HuH-7 (cell line): ENCODE results near the gene TDRD1.

Experiments
- DNase-seq: peaks from one replicate; pipeline ENCODE4 v3.0.0; 2011; ENCODE audit warnings: low spot score

Gene TDRD1

GRCh38 chr10:114234132-114234531 is 55.0 kb downstream of the TDRD1 start:
- no peak for DNase-seq

GRCh38 chr10:114239117-114239993 is 60.2 kb downstream of the TDRD1 start, which contains the start of gene VWA2:
Gene VWA2, plus strand, starts transcription at chr10:114239254. Its CDS starts 9,460 bp downstream, at chr10:114248714.
- no peak for DNase-seq

GRCh38 chr10:114239994-114240345 is 60.8 kb downstream of the TDRD1 start:
- no peak for DNase-seq

GRCh38 chr10:114242235-114242634 is 63.1 kb downstream of the TDRD1 start:
- no peak for DNase-seq

- DNase-seq: no peak
Measured at GRCh38 chr10:114243661-114244060, 64.5 kb downstream of the TDRD1 start.

GRCh38 chr10:114244126-114244525 is 65.0 kb downstream of the TDRD1 start:
- no peak for DNase-seq

GRCh38 chr10:114245121-114245791 is 66.1 kb downstream of the TDRD1 start:
- no peak for DNase-seq

GRCh38 chr10:114246679-114247305 is 67.6 kb downstream of the TDRD1 start:
- no peak for DNase-seq

GRCh38 chr10:114250236-114250635 is 71.1 kb downstream of the TDRD1 start:
- no peak for DNase-seq

- no peak for DNase-seq
Measured at GRCh38 chr10:114250716-114251115, 71.6 kb downstream of the TDRD1 start.

- no peak for DNase-seq
Measured at GRCh38 chr10:114252092-114252491, 72.9 kb downstream of the TDRD1 start.

- no peak for DNase-seq
Measured at GRCh38 chr10:114252883-114253282, 73.7 kb downstream of the TDRD1 start.

GRCh38 chr10:114255227-114255626 is 76.1 kb downstream of the TDRD1 start:
- no peak for DNase-seq

GRCh38 chr10:114256008-114256765 is 77.0 kb downstream of the TDRD1 start:
- no peak for DNase-seq

- no peak for DNase-seq
Measured at GRCh38 chr10:114256822-114257221, 77.7 kb downstream of the TDRD1 start.

- no peak for DNase-seq
Measured at GRCh38 chr10:114257498-114257897, 78.3 kb downstream of the TDRD1 start.

- DNase-seq: no peak
Measured at GRCh38 chr10:114258274-114258840, 79.2 kb downstream of the TDRD1 start.

GRCh38 chr10:114259824-114260223 is 80.7 kb downstream of the TDRD1 start:
- no peak for DNase-seq

GRCh38 chr10:114260366-114260765 is 81.2 kb downstream of the TDRD1 start:
- DNase-seq: no peak

GRCh38 chr10:114261076-114261475 is 81.9 kb downstream of the TDRD1 start:
- DNase-seq: no peak

- no peak for DNase-seq
Measured at GRCh38 chr10:114262496-114262895, 83.3 kb downstream of the TDRD1 start.
